Superior temporal gyrus (tissue), 1 donor: ENCODE measurements around the gene KCNH3.
A peak's percentile ranks its signal among the peaks of the same experiment; 100 is the strongest.
"Not testable (repeated sequence)": the region's sequence is repeated elsewhere in the genome, so short reads cannot be mapped to it uniquely, and the experiment has no call there.

Experiments
- DNase-seq: peaks from one replicate; pipeline ENCODE4 v3.0.0-alpha.2; 2016; ENCODE audit errors: extremely low spot score

Gene KCNH3, protein sequence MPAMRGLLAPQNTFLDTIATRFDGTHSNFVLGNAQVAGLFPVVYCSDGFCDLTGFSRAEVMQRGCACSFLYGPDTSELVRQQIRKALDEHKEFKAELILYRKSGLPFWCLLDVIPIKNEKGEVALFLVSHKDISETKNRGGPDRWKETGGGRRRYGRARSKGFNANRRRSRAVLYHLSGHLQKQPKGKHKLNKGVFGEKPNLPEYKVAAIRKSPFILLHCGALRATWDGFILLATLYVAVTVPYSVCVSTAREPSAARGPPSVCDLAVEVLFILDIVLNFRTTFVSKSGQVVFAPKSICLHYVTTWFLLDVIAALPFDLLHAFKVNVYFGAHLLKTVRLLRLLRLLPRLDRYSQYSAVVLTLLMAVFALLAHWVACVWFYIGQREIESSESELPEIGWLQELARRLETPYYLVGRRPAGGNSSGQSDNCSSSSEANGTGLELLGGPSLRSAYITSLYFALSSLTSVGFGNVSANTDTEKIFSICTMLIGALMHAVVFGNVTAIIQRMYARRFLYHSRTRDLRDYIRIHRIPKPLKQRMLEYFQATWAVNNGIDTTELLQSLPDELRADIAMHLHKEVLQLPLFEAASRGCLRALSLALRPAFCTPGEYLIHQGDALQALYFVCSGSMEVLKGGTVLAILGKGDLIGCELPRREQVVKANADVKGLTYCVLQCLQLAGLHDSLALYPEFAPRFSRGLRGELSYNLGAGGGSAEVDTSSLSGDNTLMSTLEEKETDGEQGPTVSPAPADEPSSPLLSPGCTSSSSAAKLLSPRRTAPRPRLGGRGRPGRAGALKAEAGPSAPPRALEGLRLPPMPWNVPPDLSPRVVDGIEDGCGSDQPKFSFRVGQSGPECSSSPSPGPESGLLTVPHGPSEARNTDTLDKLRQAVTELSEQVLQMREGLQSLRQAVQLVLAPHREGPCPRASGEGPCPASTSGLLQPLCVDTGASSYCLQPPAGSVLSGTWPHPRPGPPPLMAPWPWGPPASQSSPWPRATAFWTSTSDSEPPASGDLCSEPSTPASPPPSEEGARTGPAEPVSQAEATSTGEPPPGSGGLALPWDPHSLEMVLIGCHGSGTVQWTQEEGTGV

DNA sequence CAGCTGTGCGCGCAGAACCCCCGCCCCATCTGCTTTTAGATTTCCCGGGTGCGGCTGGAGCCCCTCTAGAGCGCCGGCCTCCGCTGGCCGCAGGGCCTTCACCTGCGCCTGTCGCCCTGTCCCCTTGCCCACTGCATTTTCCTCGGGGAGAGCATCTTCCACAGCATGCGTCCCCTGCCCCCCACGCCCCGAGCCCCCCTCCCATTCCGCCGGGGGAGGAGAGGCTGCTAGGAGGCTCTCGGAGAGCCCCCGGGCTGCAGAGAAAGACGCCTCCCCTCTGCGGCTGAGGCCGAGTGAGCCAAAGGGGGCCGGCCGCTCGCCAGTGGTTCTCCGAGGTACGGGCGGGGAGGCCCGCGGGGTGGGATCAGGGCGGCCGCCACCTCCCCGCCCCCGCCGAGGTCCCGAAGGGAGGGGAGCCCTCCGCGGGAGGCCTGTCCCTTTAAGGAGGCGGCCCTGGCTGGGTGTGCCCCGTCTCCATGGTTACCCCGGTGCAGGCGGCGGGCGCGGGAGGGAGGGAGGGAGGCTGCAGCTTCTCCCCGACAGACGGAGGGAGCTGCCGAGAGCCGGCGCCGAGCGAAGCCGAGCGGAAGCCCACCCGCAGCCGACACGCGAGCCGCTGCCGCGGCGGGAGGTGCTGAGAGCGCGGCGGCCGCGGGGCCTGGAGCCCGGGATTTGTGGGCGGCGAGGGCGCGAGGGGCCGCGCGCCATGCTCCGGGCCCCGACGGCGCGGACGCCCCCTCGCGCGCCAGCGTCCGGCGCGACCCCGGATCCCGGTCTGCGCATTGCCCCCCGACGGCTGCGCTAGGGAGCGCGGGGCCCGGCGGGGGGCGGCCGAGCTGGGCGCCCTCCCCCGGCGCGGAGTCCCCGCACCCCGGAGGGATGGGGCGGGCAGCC lies at the start of gene KCNH3:
Gene KCNH3, plus strand, starts transcription at position 521 of the 894 bp plus-strand sequence. CDS start 387 bp downstream, outside the sequence.
- peak; percentile 51 for DNase-seq

DNA sequence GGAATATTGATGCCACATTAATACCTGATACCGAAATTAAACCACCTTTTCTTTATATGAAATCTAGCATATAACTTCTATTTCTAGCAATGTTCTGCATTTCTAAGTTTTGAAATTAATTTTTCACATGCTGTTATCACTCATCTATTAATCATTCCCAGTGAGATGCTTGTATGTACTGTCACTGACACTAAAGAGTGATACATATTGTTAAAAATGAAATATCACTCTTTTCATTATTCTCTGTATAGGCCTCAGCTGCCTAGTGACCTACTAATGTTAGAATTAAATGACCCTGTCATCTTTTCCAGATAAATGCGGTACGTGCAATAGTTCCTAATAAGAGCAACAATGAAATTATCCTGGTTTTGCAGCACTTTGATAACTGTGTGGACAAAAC lies 49.7 kb upstream of the KCNH3 start:
- DNase-seq: no peak

DNA sequence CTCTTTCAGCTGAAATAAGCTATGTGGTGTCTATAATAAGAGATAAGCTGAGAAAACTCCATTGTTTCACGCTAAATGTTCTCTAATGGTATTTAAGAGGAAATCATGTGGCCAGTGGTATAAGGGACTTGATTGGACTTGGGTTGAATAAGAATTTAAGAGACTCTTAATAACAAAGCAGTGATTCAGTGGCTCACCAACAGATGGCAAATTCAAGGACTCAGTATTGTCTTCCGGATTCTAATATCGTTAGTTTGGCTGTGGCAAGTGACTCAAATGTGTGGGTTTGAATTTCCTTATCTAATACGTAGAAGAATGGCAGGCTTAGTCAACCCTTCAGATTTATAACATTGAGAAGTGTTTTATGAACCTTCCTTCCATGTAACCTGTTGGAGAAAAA lies 49.1 kb upstream of the KCNH3 start:
- DNase-seq: no peak

DNA sequence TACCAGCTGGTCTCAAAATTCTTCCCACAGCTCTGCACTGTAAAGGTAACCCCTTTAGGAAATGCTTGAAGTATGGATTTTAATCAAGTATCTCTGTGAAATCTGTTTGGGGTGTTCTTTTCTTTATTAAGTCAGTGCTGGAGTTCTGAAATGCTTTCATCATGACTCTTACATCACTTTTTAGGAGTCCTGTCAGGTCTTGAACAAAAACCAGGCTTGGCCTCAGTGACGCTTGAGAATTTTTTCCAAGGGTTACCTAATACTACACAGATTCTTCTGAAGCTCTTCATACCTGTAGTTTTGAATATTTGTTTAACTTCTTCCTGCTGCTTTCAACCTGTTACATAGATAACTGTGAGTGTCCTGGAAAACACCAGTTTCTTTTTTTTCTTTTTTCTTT lies 47.0 kb upstream of the KCNH3 start:
- DNase-seq: no peak

DNA sequence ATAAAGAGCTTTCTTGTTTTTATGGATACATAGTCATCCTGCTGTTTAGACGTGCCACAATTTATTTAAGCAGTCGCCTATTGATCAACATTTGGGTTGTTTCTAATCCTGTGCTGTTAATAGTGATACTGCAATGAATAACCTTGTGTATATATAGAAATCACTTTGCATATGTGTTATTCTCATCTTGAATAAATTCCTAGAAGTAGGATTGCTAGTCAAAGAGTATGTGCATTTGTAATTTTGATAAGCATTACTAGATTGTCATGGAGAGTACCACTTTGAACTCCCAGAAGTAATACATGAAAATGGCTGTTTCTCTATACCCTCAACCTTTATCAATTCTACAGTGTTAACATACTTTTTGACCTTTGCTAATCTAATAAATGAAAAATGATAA lies 44.9 kb upstream of the KCNH3 start:
- DNase-seq: no peak

DNA sequence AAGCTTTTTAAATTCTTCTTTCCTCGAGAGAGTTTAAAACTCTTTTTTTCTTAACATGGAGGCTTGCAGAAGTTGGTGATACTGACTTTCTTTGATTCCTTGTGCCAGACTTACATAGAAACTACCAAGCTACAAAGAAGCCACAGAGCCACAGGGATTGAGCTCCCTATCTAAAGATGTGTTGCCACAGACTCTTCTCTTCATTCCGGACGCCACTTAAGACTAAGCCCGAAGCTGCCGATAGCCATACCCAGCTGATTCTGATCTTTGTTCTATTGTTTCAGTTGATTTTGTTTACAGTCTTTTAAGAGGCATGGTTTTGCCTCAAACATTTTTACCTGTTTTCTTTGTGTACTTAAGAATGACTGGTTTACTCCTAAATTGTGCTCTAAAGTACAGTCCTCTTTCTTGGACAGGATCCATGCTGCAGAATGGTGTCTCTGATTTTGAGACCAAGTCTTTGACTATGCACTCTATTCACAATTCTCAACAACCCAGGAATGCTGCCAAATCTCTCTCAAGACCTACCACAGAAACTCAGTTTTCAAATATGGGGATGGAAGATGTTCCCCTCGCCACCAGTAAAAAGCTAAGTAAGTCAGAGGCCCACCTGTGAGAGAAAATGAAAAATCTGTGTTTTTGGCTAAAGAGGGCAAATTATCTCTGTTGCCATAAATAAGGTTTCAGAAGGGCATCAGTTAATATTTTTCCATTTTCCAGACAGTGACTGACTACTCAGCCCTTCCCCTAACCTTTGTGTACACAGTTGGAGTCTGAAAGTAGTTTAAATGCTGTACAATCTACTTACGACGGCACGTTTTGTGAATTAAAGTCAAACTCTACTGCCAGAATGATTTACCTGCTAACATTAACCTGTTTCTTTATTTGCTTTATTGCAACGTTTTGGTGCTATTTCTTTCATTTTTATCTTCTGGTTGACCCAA lies 42.1 kb upstream of the KCNH3 start:
- DNase-seq: no peak

DNA sequence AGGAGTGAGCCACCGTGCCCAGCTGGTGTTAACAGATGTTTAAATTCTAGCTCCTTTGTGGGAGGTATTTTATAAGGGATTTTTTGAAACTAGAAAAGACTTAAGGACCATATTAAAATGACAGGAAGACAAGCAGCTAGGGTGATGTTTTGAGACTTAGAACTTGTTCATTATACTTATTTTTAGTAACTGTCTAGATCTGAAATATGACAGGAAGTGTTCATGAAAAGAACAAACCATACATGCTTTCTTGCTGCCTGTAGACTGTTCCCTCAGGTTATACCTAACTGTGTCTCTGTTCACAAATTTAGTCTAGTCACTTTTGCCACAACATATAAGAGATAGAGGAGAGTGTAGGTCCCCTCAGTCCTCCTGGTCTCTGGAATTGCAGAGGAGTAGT lies 36.9 kb upstream of the KCNH3 start:
- DNase-seq: no peak

DNA sequence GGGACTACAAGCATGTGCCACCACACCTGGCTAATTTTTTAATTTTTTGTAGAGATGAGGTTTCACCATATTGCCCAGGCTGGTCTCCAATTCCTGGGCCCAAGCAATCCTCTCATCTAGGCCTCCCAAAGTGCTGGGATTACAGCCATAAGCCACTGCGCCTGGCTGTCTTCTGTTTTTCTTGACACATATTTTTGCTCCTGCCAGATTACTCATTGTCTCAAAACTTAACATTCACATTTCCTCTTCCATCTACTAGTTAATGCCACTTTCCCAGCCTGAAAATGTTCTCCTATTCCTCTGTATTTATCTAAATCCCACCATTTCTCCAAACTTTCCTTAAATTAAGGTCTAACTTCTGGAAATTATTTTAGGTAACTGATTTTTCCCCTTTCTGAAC lies 36.2 kb upstream of the KCNH3 start:
- DNase-seq: no peak

DNA sequence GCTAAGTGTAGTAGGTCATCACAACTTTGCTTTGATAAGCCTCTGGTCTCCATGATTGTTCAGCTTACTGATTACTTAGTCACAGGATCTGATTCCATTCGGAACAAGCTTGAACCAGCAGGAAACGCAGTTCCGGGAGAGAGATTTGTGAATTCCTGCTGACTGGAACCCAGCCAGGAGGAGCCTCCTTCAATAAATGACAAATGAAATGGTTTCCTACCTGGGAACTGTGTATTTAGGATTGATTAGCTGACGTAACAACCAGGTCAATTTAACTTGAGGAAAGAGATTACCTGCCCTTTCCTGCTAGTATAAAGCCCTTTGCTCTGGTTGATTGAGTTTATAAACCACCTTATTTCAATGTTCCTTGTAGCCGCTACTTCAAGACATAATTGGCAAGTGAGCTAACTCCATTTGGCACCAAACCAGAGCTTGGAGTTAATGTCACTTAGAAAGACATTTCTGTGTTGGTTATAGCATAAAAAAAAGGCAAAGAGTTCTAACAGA lies 35.1 kb upstream of the KCNH3 start:
- no peak for DNase-seq

DNA sequence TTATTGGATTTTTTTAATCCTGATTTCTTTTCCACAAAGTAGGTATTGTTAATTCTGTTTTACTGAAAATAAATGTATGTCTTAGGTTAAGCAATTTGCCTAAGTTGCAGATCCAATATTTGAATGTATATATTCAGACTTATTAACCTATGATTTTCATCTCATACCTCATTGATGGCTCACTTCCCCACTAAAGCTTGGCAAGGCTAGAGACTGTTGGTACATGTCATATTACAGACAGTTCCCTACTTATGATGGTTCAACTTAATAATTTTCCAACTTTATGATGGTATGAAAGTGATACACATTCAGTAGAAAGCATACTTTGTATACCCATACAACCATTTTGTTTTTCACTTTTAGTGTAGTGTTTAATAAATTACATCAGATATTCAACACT lies 33.2 kb upstream of the KCNH3 start:
- DNase-seq: no peak

DNA sequence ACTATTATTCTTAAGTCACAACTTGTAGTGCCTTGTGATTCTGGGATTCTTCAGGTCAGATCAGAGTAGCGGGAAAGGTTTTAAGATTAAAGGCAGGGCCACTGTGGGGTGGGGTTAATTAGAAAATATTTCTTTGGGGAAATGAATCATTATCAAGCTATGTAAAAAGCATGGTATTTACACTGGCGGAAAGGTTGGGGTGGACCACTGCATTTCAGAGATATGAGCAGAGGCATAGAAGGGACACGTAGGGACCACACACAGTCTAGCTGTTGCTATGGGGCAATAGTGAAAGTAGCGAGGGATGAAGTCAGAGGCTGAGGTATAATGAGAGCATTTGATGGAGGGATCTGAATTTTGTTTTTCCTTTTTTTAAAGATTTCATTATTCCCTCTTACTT lies 31.7 kb upstream of the KCNH3 start:
- no peak for DNase-seq

DNA sequence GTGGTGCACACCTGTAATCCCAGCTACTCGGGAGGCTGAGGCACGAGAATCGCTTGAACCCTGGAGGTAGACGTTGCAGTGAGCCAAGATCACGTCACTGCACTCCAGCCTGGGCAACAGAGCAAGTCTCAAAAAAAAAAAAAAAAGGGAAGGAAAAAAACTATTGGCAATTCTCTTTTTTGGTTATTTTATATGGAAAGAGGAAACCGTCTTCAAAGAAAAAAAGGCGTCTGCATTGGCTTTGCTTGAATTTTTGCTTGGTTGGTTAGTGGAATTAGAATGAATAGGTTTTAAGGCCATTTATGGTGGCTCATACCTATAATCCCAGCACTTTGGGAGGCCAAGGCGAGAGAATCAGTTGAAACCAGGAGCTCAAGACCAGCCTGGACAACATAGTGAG lies 29.1 kb upstream of the KCNH3 start:
- DNase-seq: not testable (repeated sequence)

DNA sequence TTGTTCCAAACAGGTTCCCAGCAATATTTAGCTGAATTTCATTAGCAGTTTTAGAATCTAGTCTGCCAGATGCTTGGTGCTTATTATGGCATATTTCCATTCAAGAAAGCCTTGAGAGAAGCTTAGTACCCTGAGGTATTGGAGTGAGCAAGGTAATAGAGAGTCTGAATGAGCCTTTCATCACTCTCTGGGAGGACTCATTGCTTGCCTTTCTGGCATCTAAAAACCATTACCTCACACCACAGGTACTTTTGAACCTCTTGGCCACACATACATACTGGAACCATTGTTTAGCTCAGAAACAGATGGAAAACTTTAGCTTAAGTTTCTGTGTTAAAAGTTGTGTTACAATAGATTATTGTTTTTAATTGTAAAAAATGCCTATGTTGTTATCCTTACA lies 27.4 kb upstream of the KCNH3 start:
- DNase-seq: no peak

DNA sequence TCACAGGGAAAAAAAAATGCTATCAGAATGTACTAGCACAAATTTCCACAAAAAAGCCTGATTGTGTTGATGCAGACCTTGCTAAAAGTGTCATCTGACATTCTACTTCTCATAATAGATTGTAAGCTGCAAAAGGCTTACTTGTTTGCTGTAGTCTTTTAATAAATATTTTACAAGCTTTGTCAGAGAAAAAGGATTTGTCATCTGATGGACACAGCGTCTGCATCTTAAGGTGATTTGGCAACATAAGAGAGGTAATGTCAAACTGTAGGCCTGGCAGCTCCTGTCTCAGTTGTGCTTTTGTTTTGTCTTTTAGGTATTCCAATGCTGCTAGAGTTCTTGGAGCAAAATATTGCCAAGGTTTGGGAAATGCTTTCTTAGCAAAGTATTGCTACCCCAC lies 26.3 kb upstream of the KCNH3 start:
- DNase-seq: no peak

DNA sequence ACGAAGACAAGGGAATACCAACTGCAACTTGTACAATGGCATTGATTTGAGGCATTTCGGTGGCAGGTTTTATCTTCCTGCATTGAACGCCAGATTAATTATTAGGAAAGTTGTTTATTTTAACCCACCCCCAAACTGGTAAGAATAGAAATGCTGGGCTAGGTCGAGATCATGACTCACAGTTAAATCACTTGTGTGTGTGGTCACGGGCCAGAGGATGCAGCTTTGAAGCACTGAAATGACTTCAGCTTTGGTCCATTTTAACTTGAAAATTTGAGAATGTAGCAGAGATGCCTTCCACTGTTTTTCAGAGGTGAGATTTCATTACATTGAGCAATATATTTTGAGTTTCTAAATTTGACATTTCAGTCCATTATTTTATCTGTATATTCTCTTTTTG lies 23.6 kb upstream of the KCNH3 start:
- no peak for DNase-seq

DNA sequence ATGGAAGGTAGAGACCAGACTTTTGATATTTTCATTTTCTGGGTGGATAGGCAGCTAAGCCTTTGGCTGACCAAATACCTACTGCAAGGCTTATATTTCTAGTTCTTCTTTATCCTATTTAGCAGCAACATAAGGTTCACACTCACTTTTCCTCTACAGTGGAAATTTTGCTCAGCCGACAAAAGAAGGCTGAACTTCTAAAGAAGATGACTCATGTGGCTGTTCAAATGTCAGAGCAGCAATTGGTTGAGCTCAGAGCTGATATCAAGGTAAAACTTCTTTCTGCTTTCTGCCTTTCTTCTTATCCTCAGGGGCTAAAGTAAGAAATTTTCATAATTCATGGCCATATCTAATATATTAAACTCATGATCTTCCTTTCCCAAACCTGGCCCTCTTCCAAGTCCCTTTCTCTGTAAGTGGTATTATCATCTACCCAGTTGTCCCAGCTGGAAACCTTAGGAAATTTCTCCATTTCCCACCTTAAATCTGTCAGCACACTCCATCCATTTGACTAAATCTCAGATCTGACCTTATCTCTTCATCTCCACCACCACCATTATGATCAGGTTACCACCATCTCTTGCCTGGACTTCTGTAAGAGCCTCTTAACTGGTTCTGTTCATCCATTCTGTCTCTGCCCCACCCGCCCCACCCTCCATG lies 19.8 kb upstream of the KCNH3 start:
- no peak for DNase-seq

DNA sequence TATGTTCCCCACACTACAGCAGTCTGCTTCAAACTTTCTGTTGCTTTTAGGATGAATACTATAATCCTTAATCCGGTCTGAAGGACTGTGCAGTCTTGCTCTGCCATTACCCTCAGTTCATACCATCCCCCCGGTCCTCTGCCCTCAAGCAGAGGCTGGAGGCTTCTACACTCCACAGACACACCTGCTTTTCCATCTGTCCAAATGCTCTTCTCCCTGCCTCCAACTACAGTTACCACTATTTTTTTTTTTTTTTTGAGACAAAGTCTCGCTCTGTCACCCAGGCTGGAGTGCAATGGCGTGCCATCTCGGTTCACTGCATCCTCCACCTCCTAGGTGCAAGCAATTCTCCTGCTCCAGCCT lies 19.3 kb upstream of the KCNH3 start:
- DNase-seq: no peak

DNA sequence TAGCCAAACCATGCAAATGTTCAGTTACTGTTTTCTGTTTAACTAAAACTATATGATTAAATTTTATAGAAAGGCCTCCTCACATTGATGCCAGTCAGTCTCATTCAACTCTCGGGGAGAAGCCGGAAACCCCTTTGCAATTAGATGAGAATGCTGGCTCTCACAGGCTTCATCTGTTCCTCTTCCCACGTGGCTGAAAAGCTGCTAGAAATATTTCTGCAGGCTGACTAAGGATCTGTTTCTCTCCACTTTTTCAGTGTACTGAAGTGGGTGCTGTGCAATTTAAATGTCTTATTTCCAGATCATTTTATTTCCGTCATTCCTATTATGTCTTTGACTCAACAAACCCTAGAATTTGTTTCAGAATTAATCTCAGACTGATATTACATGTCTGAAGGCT lies 17.4 kb upstream of the KCNH3 start:
- no peak for DNase-seq

DNA sequence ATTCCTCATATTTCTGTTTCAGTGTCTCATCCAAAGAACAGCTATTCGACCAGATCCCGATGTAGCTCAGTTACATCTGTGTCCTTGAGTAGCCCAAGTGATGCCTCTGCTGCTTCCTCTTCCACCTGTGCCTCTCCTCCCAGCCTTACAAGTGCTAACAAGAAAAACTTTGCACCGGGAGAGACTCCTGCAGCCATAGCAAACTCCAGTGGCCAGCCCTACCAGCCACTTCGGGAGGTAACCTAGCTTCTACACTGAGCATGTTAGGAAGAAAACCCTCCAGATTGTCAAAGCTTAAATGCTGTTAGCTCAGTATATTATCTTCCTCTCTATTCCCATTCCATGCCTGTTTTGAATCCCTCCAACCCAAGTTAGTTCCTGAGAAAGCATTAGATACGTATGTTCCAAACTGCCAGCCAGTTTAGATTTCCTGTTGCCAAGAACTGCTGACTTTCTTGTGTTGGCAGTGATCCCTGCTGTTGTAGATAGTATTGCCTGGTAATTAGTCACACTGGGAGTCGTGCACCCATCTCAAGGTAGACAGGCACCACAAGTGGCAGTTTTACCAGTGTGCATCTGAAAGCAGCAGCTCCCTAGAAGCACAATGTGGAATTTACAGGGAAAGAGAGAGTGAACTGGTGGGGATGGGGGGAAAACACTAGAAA lies 14.0 kb upstream of the KCNH3 start:
- no peak for DNase-seq
